ENCODE data around the gene EXOSC5. TPM values are rescaled to one million over a fixed set of nuclear protein-coding genes. Genes with fewer than 3 reads are reported as not detected.

The EXOSC5 gene
- total and polyA plus RNA-seq, 7 donors = 6.6 to 32.7 (median 15.6) TPM

- no peaks in the 10 kb centered on the region for H3K36me3 ChIP-seq
- no peak overlapping the region for H3K27ac ChIP-seq
- H3K4me3 ChIP-seq = no peak overlapping the region
- H3K27me3 ChIP-seq = no peaks in the 10 kb centered on the region
- intact Hi-C loops (cut with DNase I) = no loop called here
- no peak for DNase-seq
- peaks cover 0 to 24% (median 15%) of the 10 kb centered on the region in 4 donors for H3K4me1 ChIP-seq
- H3K9me3 ChIP-seq = no peaks in the 10 kb centered on the region
- no peak for TF ChIP-seq EP300 (IDR thresholded peaks at IDR 0.05)
- TF ChIP-seq, protein P1, sequence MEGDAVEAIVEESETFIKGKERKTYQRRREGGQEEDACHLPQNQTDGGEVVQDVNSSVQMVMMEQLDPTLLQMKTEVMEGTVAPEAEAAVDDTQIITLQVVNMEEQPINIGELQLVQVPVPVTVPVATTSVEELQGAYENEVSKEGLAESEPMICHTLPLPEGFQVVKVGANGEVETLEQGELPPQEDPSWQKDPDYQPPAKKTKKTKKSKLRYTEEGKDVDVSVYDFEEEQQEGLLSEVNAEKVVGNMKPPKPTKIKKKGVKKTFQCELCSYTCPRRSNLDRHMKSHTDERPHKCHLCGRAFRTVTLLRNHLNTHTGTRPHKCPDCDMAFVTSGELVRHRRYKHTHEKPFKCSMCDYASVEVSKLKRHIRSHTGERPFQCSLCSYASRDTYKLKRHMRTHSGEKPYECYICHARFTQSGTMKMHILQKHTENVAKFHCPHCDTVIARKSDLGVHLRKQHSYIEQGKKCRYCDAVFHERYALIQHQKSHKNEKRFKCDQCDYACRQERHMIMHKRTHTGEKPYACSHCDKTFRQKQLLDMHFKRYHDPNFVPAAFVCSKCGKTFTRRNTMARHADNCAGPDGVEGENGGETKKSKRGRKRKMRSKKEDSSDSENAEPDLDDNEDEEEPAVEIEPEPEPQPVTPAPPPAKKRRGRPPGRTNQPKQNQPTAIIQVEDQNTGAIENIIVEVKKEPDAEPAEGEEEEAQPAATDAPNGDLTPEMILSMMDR (IDR thresholded peaks at IDR 0.05) = no peak
- no peak for TF ChIP-seq POLR2A (IDR thresholded peaks at IDR 0.05)
- TF ChIP-seq POLR2AphosphoS5 (IDR thresholded peaks at IDR 0.05) = no peak
- 97 to 98% methylated on average over 1 of the region's 1 CpG for WGBS, 2 donors
Measured at GRCh38 chr19:41366089-41366488, 31.1 kb downstream of the EXOSC5 start.

DNA sequence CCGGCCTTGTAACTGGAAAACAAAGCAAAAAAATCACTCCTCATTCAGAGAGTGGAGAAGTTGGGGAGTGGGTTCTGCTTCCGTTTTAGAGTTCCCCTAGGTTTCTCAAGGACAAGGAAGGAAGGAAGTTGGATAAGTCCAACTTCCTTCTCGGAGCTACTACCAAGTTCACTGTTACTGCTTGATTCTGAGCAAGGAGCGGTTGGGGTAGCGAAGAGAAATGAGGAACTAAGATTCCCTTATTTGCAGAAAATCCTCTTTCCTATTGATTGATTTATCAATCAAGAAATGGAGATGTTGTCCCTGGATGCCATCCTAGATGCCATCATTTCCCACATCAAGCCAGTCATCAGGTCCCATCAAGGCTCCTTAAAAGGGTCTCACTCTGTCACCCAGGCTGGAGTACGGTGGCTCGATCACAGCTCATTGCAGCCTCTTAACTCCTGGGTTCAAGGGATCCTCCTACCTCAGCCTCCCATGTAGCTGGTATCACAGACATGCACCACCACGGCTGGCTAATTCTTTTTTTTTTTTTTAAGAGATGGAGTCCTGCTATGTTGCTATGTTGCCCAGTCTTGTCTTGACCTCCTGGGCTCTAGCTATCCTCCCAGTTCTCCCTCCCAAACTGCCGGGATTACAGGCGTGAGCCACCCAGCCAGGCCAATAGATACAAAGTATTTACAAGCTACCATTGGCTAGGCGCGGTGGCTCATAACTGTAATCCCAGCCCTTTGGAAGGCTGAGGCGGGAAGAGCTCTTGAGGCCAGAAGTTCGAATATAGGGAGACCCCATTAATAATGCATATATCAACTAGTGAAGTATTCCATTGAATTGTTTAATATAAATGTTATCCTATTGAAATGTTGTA is 32.4 kb downstream of the EXOSC5 start:
- no peak for TF ChIP-seq EP300 (IDR thresholded peaks at IDR 0.05)
- no peak for TF ChIP-seq POLR2AphosphoS5 (IDR thresholded peaks at IDR 0.05)
- no peak for TF ChIP-seq POLR2A (IDR thresholded peaks at IDR 0.05)
- TF ChIP-seq, protein P1 (IDR thresholded peaks at IDR 0.05) = no peak
- Histone ChIP-seq H3K4me3 (peak overlapping the region; percentile 66 to 78 (median 69)), H3K9me3 (no peaks in the 10 kb centered on the region), H3K36me3 (no peaks in the 10 kb centered on the region), H3K27me3 (no peaks in the 10 kb centered on the region), H3K4me1 (peaks cover 0 to 24% (median 15%) of the 10 kb centered on the region in 4 donors), H3K27ac (peak overlapping the region; percentile 95 to 98 (median 95))
- intact Hi-C loops (cut with DNase I) = no loop called here
- WGBS, 2 donors = 72 to 77% methylated on average over 14 of the region's 14 CpGs
- no peak for DNase-seq

DNA sequence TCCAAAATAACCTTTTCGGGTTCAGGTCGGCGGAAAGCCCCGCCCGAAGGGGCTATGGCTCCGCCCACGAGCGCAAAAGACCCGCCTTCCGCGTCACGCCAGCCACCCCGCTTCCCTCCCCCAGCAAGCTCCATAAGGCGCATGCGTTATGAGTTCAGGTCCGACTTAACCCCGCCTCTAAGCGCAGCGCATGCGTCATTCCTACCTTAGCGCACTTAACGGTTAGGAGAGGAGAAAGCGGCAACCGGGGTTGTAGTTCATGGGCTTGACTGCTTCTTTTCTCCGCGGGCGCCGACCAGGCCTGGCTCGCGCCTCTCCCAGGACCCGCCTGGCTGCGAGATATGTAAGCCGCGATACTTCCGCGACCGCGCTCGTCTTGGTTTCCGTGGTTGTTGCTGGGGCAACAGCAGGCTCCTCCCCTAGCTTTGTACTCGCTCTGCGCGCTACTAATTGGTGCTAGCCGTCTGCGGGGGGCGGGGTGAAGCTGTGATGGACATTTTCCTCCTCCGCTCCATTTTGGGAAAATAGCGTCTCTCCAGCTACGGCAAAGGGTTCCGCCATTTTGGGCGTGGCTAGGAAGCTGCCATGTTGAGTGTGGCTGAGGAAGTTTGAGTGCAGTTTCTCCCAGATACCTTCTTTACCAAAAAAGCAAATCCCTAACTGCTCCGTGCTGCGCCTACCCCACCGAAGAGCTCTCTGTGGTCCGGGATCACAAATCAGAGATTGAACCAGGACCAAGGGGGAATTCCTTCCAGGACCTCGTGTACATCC is 33.2 kb downstream of the EXOSC5 start, which contains the start of gene B9D2:
Gene B9D2 (minus strand): TSS at position 397 of the 771 bp plus-strand sequence. CDS start 630 bp downstream, outside the sequence.
- no peaks in the 10 kb centered on the region for H3K9me3 ChIP-seq
- H3K27ac ChIP-seq = peak within 1 kb of the TSS; percentile 95 to 98 (median 95)
- TF ChIP-seq POLR2AphosphoS5 (IDR thresholded peaks at IDR 0.05) = peak; percentile 23 to 75 (median 68)
- peak in 1 of 4 donors; percentile 32 for TF ChIP-seq EP300 (IDR thresholded peaks at IDR 0.05)
- TF ChIP-seq, protein P1 (IDR thresholded peaks at IDR 0.05) = no peak
- TF ChIP-seq POLR2A (IDR thresholded peaks at IDR 0.05) = peak in 1 of 2 donors; percentile 20
- peak within 1 kb of the TSS; percentile 66 to 78 (median 69) for H3K4me3 ChIP-seq
- peaks cover 0 to 24% (median 15%) of the 10 kb centered on the region in 4 donors for H3K4me1 ChIP-seq
- intact Hi-C loops (cut with DNase I) = no loop called here
- H3K36me3 ChIP-seq = no peaks in the 10 kb centered on the region
- peak; percentile 99 for DNase-seq
- 0 to 1% methylated on average over 56 of the region's 56 CpGs for WGBS, 2 donors
- H3K27me3 ChIP-seq = no peaks in the 10 kb centered on the region

GRCh38 chr19:41363371-41363752 is 33.8 kb downstream of the EXOSC5 start:
- DNase-seq = no peak
- 50 to 52% methylated on average over 6 of the region's 6 CpGs for WGBS, 2 donors
- no peaks in the 10 kb centered on the region for H3K36me3 ChIP-seq

More at GRCh38 chr19:41363371-41363752, 33.8 kb downstream of the EXOSC5 start:
- Histone ChIP-seq H3K27ac (peak overlapping the region; percentile 95 to 98 (median 95)), H3K9me3 (no peaks in the 10 kb centered on the region), H3K27me3 (no peaks in the 10 kb centered on the region), H3K4me1 (peaks cover 0 to 24% (median 15%) of the 10 kb centered on the region in 4 donors), H3K4me3 (peak overlapping the region; percentile 66 to 78 (median 69))
- TF ChIP-seq, protein P1 (IDR thresholded peaks at IDR 0.05) = no peak
- TF ChIP-seq POLR2AphosphoS5 (IDR thresholded peaks at IDR 0.05) (no peak), POLR2A (IDR thresholded peaks at IDR 0.05) (no peak), EP300 (IDR thresholded peaks at IDR 0.05) (no peak)
- intact Hi-C loops (cut with DNase I) = no loop called here

Data from sigmoid colon (tissue), 7 donors.